IPS-NIHi11 (cell line): ENCODE measurements around the gene HECTD2.
"Not testable (repeated sequence)": the region's sequence is repeated elsewhere in the genome, so short reads cannot be mapped to it uniquely, and the experiment has no call there.

ENCODE experiments used
- DNase-seq: peaks from one replicate; pipeline ENCODE4 v3.0.0; 2012; ENCODE audit warnings: mixed read lengths, low spot score

The HECTD2 gene

GRCh38 chr10:91409869-91410637, at the start of gene HECTD2:
HECTD2 (plus strand) TSS chr10:91410344; CDS start chr10:91410439, 95 bp downstream.
- DNase-seq, result peak; percentile 86

- DNase-seq, result no peak
These were observed 49.7 kb upstream of the HECTD2 start for GRCh38 chr10:91360461-91360860.

DNA sequence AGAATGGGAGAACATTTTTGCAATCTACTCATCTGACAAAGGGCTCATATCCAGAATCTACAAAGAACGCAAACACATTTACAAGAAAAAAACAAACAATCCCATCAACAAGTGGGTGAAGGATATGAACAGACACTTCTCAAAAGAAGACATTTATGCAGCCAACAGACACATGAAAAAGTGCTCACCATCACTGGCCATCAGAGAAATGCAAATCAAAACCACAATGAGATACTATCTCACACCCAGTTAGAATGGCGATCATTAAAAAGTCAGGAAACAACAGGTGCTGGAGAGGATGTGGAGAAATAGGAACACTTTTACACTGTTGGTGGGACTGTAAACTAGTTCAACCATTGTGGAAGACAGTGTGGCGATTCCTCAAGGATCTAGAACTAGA, 44.6 kb upstream of the HECTD2 start:
- not testable (repeated sequence) for DNase-seq

GRCh38 chr10:91366704-91367103, 43.4 kb upstream of the HECTD2 start:
- DNase-seq, result no peak

DNA sequence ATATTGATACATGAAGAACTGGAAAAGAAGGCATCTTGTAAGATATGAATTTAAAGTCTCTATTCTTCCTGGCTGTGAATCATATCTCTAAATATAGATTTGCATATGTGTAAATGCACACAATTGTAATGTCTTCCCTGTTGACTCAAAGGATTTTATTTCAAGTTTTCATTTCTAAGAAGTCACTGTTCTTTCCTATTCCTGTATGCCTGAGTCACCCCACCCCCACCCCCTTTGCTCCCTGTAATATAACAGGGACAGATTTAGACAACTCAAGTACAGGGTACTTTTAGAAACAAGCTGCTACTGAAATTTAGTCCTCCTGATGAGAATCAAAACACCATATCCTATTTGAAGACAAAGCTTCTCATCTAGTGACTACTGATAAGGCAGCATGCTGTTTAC, 43.0 kb upstream of the HECTD2 start:
- no peak for DNase-seq

DNA sequence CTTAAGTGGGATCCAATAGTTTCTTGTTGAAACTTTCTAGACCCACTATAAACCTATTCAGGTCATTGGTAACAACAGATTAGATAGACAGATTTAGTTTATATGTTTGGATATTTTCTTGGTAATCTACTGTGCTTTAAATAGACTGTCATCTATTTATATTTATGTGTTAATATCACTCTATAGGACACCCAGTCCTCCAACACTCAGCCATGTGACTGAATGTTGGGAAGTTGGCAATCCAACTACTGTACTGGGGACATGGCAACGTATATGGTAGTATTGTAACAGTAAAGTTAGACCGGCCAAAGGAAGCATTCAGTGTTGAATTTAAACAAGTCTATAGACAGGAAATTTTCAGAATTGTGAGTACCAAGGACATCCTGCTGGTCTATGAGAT, 42.6 kb upstream of the HECTD2 start:
- no peak for DNase-seq

GRCh38 chr10:91369978-91370589, 40.1 kb upstream of the HECTD2 start:
- DNase-seq, result peak; percentile 47

GRCh38 chr10:91374052-91374451, 36.1 kb upstream of the HECTD2 start:
- DNase-seq, result no peak

DNA sequence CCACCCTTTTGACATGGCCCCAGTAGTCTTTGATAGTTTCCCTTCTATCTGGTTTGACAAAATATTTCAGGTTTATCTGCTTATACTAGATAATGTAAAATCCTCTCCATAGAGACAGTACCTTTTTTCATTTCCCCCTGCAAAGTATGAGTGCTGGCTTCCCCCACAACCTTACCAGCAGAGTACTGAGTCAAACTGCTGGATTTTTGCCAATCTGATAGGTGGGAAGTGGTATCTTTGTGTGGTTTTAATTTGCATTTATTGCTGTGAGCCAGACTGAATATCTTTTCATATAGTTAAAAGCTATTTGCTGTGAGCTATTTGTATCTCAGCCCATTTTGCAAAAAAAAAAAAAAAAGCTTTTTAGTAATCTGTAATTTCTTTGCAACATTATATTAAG, 32.1 kb upstream of the HECTD2 start:
- DNase-seq, result no peak

- no peak for DNase-seq
These were observed 29.3 kb upstream of the HECTD2 start for GRCh38 chr10:91380873-91381256.

- peak; percentile 24 for DNase-seq
These were observed 28.8 kb upstream of the HECTD2 start for GRCh38 chr10:91381257-91381891.

DNA sequence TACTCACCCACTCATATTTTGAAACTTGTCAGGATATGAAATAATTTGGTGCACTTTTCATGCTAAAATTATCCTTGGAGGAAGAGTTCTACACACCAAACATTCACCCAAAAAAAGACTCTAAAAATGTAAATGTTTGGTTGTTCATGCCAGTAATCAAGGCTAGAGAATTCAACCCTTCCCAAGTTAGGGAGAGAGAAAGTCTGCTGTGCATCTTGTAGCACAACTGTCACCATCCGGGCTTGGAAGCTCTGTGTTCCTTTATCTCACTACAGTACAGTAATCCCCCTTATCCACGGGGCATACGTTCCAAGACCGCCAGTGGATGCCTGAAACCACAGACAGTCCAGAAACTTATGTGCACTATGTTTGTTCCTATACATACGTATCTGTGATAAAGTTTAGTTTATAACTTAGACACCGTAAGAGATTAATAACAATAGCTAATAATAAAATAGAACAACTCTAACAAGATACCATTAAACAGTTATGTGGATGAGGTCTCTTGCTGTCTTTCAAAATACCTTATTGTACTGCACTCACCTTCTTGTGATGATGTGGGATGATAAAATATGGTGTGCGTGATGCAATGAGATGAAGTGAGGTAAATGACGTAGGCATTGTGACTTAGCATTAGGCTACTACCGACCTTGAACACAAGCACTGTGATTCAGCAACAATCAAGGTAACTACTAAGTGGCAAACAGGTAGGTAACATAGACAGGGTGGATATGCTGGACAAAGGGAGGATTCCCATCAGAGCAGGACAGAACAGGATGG, 24.6 kb upstream of the HECTD2 start:
- DNase-seq, result no peak

GRCh38 chr10:91389636-91390512, 20.3 kb upstream of the HECTD2 start:
- DNase-seq, result peak; percentile 41

DNA sequence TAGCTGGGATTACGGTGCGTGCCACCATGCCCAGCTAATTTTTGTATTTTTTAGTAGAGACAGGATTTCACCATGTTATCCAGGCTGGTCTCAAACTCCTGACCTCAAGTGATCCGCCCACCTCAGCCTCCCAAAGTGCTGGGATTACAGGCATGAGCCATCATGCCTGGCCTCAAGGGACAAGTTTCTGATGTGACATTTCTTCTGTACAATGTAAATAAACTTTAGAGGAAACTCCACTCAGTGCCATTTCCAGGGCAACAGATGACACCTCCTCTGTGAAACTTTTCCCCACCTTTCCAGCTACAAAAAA, 19.7 kb upstream of the HECTD2 start:
- not testable (repeated sequence) for DNase-seq

- no peak for DNase-seq
These were observed 18.2 kb upstream of the HECTD2 start for GRCh38 chr10:91391920-91392319.

DNA sequence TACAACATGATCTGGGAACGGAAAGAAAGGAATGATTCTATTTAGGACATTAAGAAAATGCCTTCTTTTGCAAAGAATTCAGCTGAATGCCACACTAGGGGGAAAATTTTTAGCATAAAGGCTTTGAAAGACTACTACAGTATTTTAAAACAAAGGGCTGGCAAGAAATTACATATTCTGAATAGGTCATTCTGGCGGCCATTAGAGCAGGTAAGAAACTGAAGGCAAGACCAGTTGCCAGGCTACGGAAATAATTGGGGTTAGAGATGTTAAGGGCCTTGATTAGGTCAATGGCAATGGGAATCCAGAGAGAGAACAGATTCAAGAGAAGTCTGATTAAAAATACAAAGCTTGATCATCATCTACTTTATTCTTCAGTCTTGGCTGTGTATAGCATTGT, 3.8 kb upstream of the HECTD2 start:
- no peak for DNase-seq

- peak; percentile 75 for DNase-seq
These were observed 875 bp upstream of the HECTD2 start for GRCh38 chr10:91409069-91409868.

DNA sequence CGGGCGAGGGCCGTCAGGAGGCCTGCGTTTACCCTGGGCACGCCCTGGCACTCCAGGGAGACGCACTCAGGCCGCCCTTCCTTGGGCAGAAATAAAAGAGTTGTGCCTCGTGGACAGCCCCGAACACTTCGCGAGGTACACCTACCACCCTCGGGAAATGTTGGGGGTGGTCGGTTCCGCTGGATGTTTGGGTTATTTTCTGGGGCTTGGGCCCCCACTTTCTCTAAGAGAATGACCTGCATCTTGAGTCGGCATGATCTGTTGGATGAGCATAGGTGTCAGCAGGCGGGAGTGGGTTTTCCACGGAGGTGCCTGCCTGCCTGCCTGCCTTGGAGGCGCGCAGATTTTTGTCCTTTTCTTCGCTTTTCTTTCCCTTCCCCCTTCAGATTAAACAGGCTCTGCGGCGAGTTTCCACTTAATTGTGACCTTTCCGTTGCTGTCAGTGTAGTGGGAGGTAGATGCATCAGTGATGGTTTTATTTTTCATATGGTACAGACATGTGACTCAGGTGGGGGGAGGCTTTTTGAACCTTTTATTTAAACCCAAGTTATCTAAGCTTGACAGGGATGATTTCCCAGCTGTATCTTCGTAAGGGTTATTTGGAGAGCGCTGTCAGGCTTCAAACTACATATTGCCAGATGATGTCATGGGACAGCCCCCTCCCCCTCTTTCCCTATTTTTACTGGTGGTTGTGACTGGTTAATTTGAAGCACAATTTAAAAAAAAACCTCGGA, 661 bp downstream of the HECTD2 start:
- peak; percentile 64 for DNase-seq

DNA sequence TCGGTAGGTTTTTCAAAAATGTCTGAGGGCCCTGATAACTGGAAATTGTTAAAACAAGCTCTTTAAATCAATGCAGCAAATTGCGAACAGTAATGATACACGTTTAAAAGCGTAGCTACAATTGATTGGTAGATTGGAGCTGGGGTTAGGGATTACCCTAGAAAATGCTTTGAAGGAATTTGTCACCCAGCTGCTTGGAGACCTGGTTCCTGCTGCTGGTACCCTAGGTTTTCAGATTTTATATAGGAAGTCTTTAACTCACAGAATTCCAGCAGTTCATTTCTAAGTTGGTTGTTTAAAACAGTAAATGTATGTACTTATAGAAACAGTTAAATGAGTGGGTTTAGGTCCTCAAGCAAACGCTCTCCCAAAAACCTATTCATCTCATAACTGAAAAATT, 1.5 kb downstream of the HECTD2 start:
- no peak for DNase-seq
